Panc1 (cell line): ENCODE measurements around the gene AARS1.

ENCODE experiments used
- CTCF ChIP-seq: fragments of 450-650 bp; IDR thresholded peaks from 2 replicates; pipeline ENCODE4 v1.5.1; 2017; ENCODE audit warnings: mild to moderate bottlenecking
- POLR2AphosphoS5 ChIP-seq: IDR thresholded peaks from 2 replicates; pipeline ENCODE4 v1.6.1; 2012; ENCODE audit warnings: mild to moderate bottlenecking, low read depth, low read length, moderate library complexity
- REST ChIP-seq, 2 experiments: IDR thresholded peaks; 2 replicates each; pipeline ENCODE4 v1.6.1; 2011 to 2012; ENCODE audit warnings: low read depth in 2 of 2, control low read depth in 1 of 2, low read length in 1 of 2, mild to moderate bottlenecking in 1 of 2, moderate library complexity in 1 of 2; ENCODE audit not compliant: insufficient read depth in 1 of 2
- SIN3A ChIP-seq: IDR thresholded peaks from 2 replicates; pipeline ENCODE4 v1.6.1; 2012; ENCODE audit warnings: low read depth, mild to moderate bottlenecking, low read length, moderate library complexity, borderline replicate concordance; ENCODE audit not compliant: insufficient read depth
- TCF7L2 ChIP-seq: IDR thresholded peaks from 2 replicates; pipeline ENCODE4 v1.6.1; 2011; ENCODE audit warnings: mild to moderate bottlenecking, low read depth, low read length, inconsistent platforms

- TF ChIP-seq CTCF (no peak), POLR2AphosphoS5 (peak; percentile 81), REST (IDR thresholded peaks at IDR 0.05; ENCODE audit: insufficient read depth in 1 of 2, low read depth in 2 of 2, low read length in 1 of 2) (no peak), TCF7L2 (no peak), SIN3A (peak; percentile 88; the same call in 1 of the 2 replicates)
Measured at GRCh38 chr16:70289229-70290094, at the start of gene AARS1.
